ENCODE data around the gene COIL. TPM values are rescaled to one million over a fixed set of nuclear protein-coding genes. Genes with fewer than 3 reads are reported as not detected.
"Not testable (repeated sequence)": the region's sequence is repeated elsewhere in the genome, so short reads cannot be mapped to it uniquely, and the experiment has no call there.

Gene COIL
- total RNA-seq, 1 donor from 2014 or later, result 14.6 TPM

GRCh38 chr17:56985371-56986162, 24.7 kb upstream of the COIL start:
- Mint-ChIP-seq H3K9me3 (ENCODE audit: unreplicated experiment) (no peaks in the 10 kb centered on the region), H3K4me3 (ENCODE audit: unreplicated experiment) (no peak overlapping the region), H3K4me1 (ENCODE audit: unreplicated experiment) (peaks cover 11% of the 10 kb centered on the region), H3K36me3 (ENCODE audit: low read depth, unreplicated experiment) (peaks cover 10% of the 10 kb centered on the region), H3K27me3 (ENCODE audit: unreplicated experiment) (peaks cover 4% of the 10 kb centered on the region), H3K27ac (ENCODE audit: unreplicated experiment) (no peak overlapping the region)
- no peak for TF ChIP-seq CTCF (IDR thresholded peaks at IDR 0.05; ENCODE audit: unreplicated experiment)
- DNase-seq (ENCODE audit: low spot score), result no peak

DNA sequence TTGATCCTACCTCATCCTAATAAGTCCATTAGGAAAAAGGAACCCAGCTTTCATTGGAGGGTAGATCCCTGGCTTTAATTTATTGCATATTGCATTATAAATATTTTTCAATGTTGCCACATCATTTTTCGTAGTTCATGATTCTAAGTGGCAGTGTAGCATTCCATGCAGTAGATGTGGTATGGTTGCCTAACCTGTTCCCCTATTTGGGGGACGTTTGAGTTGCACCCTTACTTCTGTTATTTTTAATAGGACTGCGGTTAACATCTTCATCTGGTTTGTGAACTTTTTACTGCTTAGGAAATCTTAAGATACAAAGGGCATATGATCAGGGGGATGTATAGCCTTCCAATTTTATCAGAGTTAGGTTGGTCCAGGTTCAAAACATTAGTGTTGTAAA, 22.5 kb upstream of the COIL start:
- no peak for TF ChIP-seq CTCF (IDR thresholded peaks at IDR 0.05; ENCODE audit: unreplicated experiment)
- Mint-ChIP-seq H3K36me3 (ENCODE audit: low read depth, unreplicated experiment) (peaks cover 10% of the 10 kb centered on the region), H3K4me1 (ENCODE audit: unreplicated experiment) (peaks cover 19% of the 10 kb centered on the region), H3K9me3 (ENCODE audit: unreplicated experiment) (no peaks in the 10 kb centered on the region), H3K27me3 (ENCODE audit: unreplicated experiment) (peaks cover 4% of the 10 kb centered on the region), H3K4me3 (ENCODE audit: unreplicated experiment) (no peak overlapping the region), H3K27ac (ENCODE audit: unreplicated experiment) (no peak overlapping the region)
- no peak for DNase-seq (ENCODE audit: low spot score)

GRCh38 chr17:56982312-56982711, 21.5 kb upstream of the COIL start:
- TF ChIP-seq CTCF (IDR thresholded peaks at IDR 0.05; ENCODE audit: unreplicated experiment), result no peak
- no peaks in the 10 kb centered on the region for H3K9me3 Mint-ChIP-seq (ENCODE audit: unreplicated experiment)
- H3K4me1 Mint-ChIP-seq (ENCODE audit: unreplicated experiment), result peaks cover 24% of the 10 kb centered on the region
- no peak overlapping the region for H3K27ac Mint-ChIP-seq (ENCODE audit: unreplicated experiment)
- H3K27me3 Mint-ChIP-seq (ENCODE audit: unreplicated experiment), result peaks cover 4% of the 10 kb centered on the region
- no peak for DNase-seq (ENCODE audit: low spot score)
- H3K4me3 Mint-ChIP-seq (ENCODE audit: unreplicated experiment), result no peak overlapping the region
- H3K36me3 Mint-ChIP-seq (ENCODE audit: low read depth, unreplicated experiment), result peaks cover 8% of the 10 kb centered on the region

GRCh38 chr17:56980526-56980925, 19.7 kb upstream of the COIL start:
- not testable (repeated sequence) for H3K27ac Mint-ChIP-seq (ENCODE audit: unreplicated experiment); DNase-seq (ENCODE audit: low spot score); H3K36me3 Mint-ChIP-seq (ENCODE audit: low read depth, unreplicated experiment); H3K4me3 Mint-ChIP-seq (ENCODE audit: unreplicated experiment); H3K9me3 Mint-ChIP-seq (ENCODE audit: unreplicated experiment); H3K27me3 Mint-ChIP-seq (ENCODE audit: unreplicated experiment)
- peaks cover 17% of the 10 kb centered on the region for H3K4me1 Mint-ChIP-seq (ENCODE audit: unreplicated experiment)

DNA sequence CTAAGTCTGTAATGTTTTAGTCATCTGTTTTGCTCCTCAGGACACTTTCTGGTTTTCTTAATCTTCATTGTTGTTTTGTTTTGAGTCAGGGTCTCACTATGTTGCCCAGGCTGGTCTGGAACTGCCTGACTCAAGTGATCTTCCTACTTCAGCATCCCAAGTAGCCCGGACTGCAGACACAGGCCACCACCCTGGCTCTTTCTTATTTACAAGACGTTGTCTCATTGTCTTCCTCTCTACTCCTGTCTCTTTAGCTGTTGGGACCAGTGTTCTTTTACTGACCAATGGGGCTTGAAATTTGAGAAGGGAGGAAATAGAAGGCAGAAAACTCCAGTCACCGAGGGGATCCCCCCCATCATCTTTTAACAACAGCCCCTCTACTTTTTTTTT, 18.2 kb upstream of the COIL start:
- Mint-ChIP-seq H3K4me1 (ENCODE audit: unreplicated experiment) (peaks cover 12% of the 10 kb centered on the region), H3K27ac (ENCODE audit: unreplicated experiment) (no peak overlapping the region), H3K9me3 (ENCODE audit: unreplicated experiment) (no peaks in the 10 kb centered on the region), H3K36me3 (ENCODE audit: low read depth, unreplicated experiment) (no peaks in the 10 kb centered on the region), H3K27me3 (ENCODE audit: unreplicated experiment) (no peaks in the 10 kb centered on the region), H3K4me3 (ENCODE audit: unreplicated experiment) (peak overlapping the region; percentile 34)
- DNase-seq (ENCODE audit: low spot score), result no peak
- TF ChIP-seq CTCF (IDR thresholded peaks at IDR 0.05; ENCODE audit: unreplicated experiment), result no peak

Data from endothelial cell (in vitro differentiated cells).